ENCODE measurements around the gene ALPI.
"Not testable (repeated sequence)": the region's sequence is repeated elsewhere in the genome, so short reads cannot be mapped to it uniquely, and the experiment has no call there.

DNA sequence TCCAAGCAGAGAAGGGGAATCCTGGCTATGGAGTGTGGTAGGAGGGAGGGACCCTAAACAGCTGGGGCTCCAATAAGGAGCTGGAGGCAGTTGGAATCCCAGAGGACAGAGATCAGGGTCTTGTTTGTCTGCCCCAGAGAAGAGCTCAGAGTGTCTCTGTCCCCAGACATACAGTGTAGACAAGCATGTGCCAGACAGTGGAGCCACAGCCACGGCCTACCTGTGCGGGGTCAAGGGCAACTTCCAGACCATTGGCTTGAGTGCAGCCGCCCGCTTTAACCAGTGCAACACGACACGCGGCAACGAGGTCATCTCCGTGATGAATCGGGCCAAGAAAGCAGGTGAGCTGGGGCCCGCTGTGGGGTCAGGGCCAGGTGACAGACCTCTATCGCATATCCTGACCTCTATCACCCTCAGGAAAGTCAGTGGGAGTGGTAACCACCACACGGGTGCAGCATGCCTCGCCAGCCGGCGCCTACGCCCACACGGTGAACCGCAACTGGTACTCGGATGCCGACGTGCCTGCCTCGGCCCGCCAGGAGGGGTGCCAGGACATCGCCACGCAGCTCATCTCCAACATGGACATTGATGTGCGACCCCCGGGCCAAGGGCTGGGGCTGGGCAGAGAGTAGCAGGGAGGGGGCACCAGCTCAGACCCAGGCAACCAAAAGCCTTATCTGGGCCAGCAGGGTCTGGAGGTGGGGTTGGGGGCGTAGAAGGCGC lies 48.4 kb upstream of the ALPI start:
- not testable (repeated sequence) for TF ChIP-seq POLR2A (IDR thresholded peaks at IDR 0.05)
- TF ChIP-seq, protein P1, sequence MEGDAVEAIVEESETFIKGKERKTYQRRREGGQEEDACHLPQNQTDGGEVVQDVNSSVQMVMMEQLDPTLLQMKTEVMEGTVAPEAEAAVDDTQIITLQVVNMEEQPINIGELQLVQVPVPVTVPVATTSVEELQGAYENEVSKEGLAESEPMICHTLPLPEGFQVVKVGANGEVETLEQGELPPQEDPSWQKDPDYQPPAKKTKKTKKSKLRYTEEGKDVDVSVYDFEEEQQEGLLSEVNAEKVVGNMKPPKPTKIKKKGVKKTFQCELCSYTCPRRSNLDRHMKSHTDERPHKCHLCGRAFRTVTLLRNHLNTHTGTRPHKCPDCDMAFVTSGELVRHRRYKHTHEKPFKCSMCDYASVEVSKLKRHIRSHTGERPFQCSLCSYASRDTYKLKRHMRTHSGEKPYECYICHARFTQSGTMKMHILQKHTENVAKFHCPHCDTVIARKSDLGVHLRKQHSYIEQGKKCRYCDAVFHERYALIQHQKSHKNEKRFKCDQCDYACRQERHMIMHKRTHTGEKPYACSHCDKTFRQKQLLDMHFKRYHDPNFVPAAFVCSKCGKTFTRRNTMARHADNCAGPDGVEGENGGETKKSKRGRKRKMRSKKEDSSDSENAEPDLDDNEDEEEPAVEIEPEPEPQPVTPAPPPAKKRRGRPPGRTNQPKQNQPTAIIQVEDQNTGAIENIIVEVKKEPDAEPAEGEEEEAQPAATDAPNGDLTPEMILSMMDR (IDR thresholded peaks at IDR 0.05): not testable (repeated sequence)

Measured in esophagus squamous epithelium (tissue), 4 donors.